COLO829 (cell line): ENCODE data around the gene PRAMEF9.
"Not testable (repeated sequence)": the region's sequence is repeated elsewhere in the genome, so short reads cannot be mapped to it uniquely, and the experiment has no call there.

Experiments used
- DNase-seq: peaks from one replicate; pipeline ENCODE4 v3.0.0; 2012; ENCODE audit warnings: low spot score

Gene PRAMEF9

GRCh38 chr1:13171548-13171947 is at the start of gene PRAMEF9:
PRAMEF9 (plus strand) TSS chr1:13171848; CDS start chr1:13175281, 3,433 bp downstream.
- not testable (repeated sequence) for DNase-seq

GRCh38 chr1:13155909-13156308 is 15.7 kb upstream of the PRAMEF9 start, which contains the start of gene PRAMEF26:
PRAMEF26 (minus strand) TSS chr1:13156009; CDS start chr1:13153095, 2,914 bp downstream.
- DNase-seq: not testable (repeated sequence)

GRCh38 chr1:13165531-13165930 is 6.1 kb upstream of the PRAMEF9 start, which contains the start of gene HNRNPCL4:
HNRNPCL4 (minus strand) TSS chr1:13165631; CDS start chr1:13165467, 164 bp downstream.
- DNase-seq: not testable (repeated sequence)

- not testable (repeated sequence) for DNase-seq
These were observed 29.7 kb downstream of the PRAMEF9 start, which contains the start of gene PRAMEF13 for GRCh38 chr1:13201309-13201708. PRAMEF13 (minus strand) TSS chr1:13201409; CDS start chr1:13199589, 1,820 bp downstream.

- DNase-seq: not testable (repeated sequence)
These were observed 37.1 kb downstream of the PRAMEF9 start for GRCh38 chr1:13208712-13209111.

GRCh38 chr1:13216619-13217018 is 45.0 kb downstream of the PRAMEF9 start:
- not testable (repeated sequence) for DNase-seq

- DNase-seq: not testable (repeated sequence)
These were observed 47.6 kb downstream of the PRAMEF9 start for GRCh38 chr1:13219203-13219602.

GRCh38 chr1:13222788-13223187 is 51.1 kb downstream of the PRAMEF9 start:
- DNase-seq: not testable (repeated sequence)

GRCh38 chr1:13224480-13225060 is 52.9 kb downstream of the PRAMEF9 start:
- no peak for DNase-seq

- not testable (repeated sequence) for DNase-seq
These were observed 54.1 kb downstream of the PRAMEF9 start, which contains the start of gene PRAMEF18 for GRCh38 chr1:13225675-13226204. PRAMEF18 (minus strand) TSS chr1:13226154; CDS start chr1:13226106, 48 bp downstream.

GRCh38 chr1:13227271-13228055 is 55.8 kb downstream of the PRAMEF9 start:
- not testable (repeated sequence) for DNase-seq

- DNase-seq: no peak
These were observed 56.7 kb downstream of the PRAMEF9 start for GRCh38 chr1:13228343-13228781.
